Cardiac septum (tissue), 1 donor: Measurements from ENCODE around the gene MAFG. TPM values are rescaled to one million over a fixed set of nuclear protein-coding genes. Genes with fewer than 3 reads are reported as not detected.

Source experiments
- DNase-seq: peaks from one replicate; pipeline ENCODE4 v3.0.0-alpha.2; 2020; ENCODE audit warnings: low spot score
- intact Hi-C: fragments of 100-400 bp; cut with DNase I; formaldehyde crosslinking; loops from one replicate; pipeline ENCODE4 v1.14.0; 2022
- long read RNA-seq: library from polyadenylated mRNA; unstranded; transcript quantifications from one replicate; pipeline ENCODE4 v2.0.0, GENCODE V29; 2021
- total RNA-seq: library from RNA; stranded (reverse); fragmentation: NEBNext Ultra II Directional; extraction: Animal tissue kit (Norgen Biotek cat#: 25700); gene quantifications from one replicate; pipeline ENCODE4 v1.2.1, GENCODE V29; 2021
- donor health status: DM: no; HTN: no; CAD: no.

MAFG gene
- total RNA-seq, result 24.4 TPM
- long read RNA-seq, full-length matches to known transcripts, result 64 of 76 reads
- long read RNA-seq, partial matches to known transcripts, result 2 of 76 reads
- long read RNA-seq, other reads (novel, unspliced or antisense), result 10 of 76 reads

GRCh38 chr17:81927653-81928543, at the start of gene MAFG:
Gene MAFG (minus strand): TSS chr17:81927735. CDS start chr17:81923185, 4,550 bp downstream.
- intact Hi-C loops, result loop anchor here (5.0 kb wide), 1 partner anchor 56 kb away; the partner anchor contains the start of gene ARHGDIA
- peak; percentile 94 for DNase-seq

DNA sequence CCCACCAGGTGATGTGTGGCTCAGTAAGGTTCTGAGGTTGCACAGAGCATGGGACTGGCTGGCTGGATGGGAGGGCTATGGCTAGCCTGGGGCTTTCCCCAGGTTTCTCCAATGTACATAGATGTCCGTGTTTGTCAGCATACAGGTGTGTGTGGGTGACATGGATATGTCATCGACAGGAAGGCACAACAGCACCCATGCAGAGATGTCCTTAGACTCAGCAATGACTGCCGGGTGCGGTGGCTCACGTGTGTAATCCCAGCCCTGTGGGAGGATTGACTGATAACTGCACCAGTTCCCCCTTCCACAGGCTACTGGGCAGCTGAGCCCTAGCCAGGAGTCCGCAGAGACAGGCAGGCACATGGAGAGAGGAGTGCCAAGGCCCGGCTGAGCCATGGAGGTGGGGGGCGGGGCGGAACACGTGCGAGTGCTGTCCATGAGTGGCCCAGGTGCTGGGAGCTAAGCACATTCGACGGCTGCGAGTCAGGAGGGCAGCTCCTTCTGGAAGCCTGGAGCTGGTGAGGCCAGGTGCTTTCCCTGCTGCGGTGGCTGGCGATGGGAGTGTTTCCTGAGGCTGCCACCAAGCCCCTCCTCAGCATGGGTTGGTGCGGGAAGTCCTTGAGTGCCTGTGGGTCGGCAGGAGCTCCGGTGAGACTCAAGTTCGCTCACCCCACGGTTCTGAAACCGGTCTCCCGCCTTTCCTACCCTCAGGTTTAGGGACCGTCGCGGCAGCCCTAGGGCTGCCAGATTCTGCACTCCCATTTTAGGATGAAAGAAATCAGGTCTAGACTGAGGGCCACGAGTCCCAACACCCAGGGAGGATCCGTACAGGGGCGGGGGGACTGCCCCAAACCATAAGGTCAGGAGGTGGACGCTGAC, 49.0 kb upstream of the MAFG start:
- no peak for DNase-seq
- intact Hi-C loops, result loop anchor here (5.0 kb wide), 1 partner anchor 46 kb away; the partner anchor contains the start of genes CENPX and LRRC45

- intact Hi-C loops, result no loop called here
These were observed 45.9 kb upstream of the MAFG start for GRCh38 chr17:81973432-81973831.

GRCh38 chr17:81968850-81969812, 41.6 kb upstream of the MAFG start:
- no peak for DNase-seq
- intact Hi-C loops, result no loop called here

More at GRCh38 chr17:81973432-81973831, 45.9 kb upstream of the MAFG start:
- DNase-seq, result no peak

- DNase-seq, result no peak
- intact Hi-C loops, result no loop called here
These were observed 40.8 kb upstream of the MAFG start for GRCh38 chr17:81968396-81968745.

DNA sequence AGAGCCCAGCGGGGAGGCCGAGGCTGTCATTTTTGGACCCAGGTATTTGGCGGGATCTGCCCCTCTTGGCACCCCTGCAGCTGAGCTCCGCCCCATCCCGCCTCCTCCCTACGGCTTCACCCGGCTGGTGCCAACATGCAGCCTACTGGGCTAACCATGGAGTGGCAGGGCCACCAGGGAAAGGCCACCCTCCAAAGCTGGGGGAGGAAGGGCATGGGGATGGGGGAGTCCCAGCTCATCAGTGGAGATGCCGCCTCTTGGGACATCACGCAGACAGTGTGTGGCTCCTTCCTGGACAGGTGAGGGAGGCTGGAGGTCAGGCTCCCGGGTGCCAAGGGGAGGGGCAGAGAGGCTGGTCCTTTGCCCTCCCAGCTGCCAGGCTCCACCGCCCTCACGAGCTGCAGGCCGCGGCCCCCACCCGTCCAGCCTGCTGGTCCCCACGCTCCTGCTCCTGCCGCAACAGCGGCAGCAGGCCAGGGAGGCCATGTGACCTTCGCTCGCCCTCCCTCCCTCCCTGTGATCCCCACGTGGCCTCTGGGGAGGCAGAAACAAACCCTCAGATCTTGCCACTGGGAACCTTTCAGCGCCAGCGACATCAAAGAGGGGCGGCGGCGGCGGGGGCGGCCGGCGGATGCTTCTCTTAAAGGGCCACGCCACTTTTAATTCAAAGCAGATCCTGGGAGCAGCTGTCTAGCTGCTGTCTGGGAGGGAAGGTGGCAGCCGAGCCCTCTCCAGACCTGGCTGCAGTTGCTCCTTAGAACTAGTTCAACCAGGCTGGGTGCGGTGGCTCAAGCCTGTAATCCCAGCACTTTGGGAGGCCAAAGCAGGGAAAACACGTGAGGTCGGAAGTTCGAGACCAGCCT, 40.2 kb upstream of the MAFG start:
- peak; percentile 89 for DNase-seq
- intact Hi-C loops, result no loop called here

DNA sequence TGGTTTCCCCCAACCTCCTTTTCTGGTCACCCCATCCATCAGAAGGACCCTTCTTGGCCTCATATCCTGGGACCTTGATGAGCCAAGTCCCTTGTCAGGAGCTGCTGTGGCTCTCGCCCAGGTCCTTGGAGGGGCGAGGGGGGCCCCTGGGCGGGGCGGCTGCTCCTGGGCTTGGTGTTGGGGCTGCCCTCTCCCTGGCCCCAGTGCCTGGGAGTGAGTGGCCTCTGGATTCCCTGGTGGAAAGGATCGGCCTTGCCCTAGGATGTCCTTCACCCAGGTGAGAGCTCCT, 39.7 kb upstream of the MAFG start:
- intact Hi-C loops, result no loop called here
- no peak for DNase-seq

- intact Hi-C loops, result no loop called here
- no peak for DNase-seq
These were observed 39.1 kb upstream of the MAFG start for GRCh38 chr17:81966343-81967243.

- intact Hi-C loops, result no loop called here
These were observed 36.7 kb upstream of the MAFG start for GRCh38 chr17:81964081-81964849.

DNA sequence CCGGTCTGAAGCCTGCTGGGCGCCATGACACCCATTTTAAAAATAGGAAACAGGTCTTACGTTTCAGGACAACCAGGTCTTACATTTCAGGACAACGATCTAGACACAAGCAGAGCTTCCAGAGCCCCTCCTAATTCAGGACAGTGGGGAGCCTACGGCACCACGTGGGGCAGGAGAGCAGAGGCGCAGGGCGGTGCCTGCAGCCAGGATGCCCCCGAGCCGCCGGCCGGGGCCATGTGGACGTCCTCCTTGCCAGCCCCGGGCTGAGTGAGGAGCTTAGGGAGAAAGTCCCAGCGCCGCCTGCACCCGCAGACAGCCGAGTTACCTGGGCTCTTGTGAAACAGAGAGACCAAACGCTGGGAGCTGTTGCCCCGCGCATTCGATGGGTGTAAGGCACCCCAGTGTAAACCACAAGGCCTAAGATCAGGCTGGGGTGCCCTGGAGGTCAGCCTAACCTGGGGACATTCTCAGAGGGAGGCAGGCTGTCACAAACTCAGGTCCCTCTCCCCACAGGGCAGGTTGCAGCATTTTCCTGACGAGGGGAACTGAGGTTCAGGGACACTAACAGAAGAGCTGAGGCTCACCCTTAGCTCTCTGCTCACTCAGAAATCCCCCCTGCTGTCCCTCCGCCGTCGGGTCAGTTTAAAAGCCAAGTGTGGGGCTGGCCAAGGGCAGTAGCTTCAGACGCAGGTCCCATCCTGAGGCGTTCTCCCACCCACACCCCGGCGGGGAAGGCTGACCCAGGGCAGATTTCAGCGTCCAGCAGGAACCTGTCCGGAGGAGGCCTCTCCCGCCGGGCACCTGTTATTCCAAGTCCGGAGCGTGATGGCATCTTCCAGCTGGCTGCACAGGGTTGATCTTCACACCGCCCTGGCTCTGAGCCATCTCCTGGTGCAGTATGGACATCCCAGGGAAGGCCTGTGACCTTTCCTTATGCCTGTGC, 35.2 kb upstream of the MAFG start:
- no peak for DNase-seq
- intact Hi-C loops, result no loop called here

More at GRCh38 chr17:81964081-81964849, 36.7 kb upstream of the MAFG start:
- no peak for DNase-seq

- DNase-seq, result no peak
- intact Hi-C loops, result no loop called here
These were observed 34.3 kb upstream of the MAFG start for GRCh38 chr17:81961521-81962498.

DNA sequence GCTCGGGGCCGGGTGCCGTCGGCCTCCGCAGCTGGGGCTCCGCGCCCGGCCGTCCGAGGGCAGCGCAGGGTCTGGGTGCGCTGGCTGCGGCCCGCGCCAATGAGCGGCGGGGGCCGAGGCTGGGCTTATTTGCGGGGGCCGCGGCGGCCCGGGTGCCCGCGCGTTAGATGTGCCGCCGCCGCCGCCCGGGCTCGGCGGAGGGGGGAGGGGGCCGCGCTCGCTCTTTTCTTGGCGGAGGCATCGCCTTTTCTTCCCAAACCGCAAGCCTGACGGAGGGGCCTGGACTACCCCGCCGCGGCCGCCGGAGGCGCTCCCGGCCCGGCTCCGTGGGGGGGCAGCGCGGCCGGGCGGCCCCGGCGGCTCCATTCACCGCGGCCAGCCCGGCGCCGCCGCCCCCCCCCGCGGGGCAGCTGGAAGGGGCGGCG, 33.6 kb upstream of the MAFG start, which contains the start of gene NOTUM:
TSS of gene NOTUM (minus strand) at position 101 of the 425 bp plus-strand sequence. CDS start 278 bp downstream, outside the sequence.
- no peak for DNase-seq
- intact Hi-C loops, result no loop called here

- no peak for DNase-seq
- intact Hi-C loops, result no loop called here
These were observed 32.8 kb upstream of the MAFG start for GRCh38 chr17:81960130-81960958.
